Astrocyte (in vitro differentiated cells and primary cell): ENCODE results near the gene PSAP.

Source experiments
- EZH2 ChIP-seq: IDR thresholded peaks from 2 replicates; pipeline ENCODE4 v1.6.1; 2012; ENCODE audit warnings: mild to moderate bottlenecking, low read length, inconsistent platforms; ENCODE audit not compliant: insufficient read depth
- TF ChIP-seq, protein P1 (sequence below): IDR thresholded peaks from 2 replicates; pipeline ENCODE4 v1.5.1; 2011; ENCODE audit warnings: low read depth, mild to moderate bottlenecking, inconsistent platforms, low read length, moderate library complexity; ENCODE audit not compliant: insufficient read depth

GRCh38 chr10:71831646-71832552 lies 19.2 kb downstream of the PSAP start:
- TF ChIP-seq, protein P1, sequence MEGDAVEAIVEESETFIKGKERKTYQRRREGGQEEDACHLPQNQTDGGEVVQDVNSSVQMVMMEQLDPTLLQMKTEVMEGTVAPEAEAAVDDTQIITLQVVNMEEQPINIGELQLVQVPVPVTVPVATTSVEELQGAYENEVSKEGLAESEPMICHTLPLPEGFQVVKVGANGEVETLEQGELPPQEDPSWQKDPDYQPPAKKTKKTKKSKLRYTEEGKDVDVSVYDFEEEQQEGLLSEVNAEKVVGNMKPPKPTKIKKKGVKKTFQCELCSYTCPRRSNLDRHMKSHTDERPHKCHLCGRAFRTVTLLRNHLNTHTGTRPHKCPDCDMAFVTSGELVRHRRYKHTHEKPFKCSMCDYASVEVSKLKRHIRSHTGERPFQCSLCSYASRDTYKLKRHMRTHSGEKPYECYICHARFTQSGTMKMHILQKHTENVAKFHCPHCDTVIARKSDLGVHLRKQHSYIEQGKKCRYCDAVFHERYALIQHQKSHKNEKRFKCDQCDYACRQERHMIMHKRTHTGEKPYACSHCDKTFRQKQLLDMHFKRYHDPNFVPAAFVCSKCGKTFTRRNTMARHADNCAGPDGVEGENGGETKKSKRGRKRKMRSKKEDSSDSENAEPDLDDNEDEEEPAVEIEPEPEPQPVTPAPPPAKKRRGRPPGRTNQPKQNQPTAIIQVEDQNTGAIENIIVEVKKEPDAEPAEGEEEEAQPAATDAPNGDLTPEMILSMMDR = no peak
- TF ChIP-seq EZH2 = no peak
